Measurements from ENCODE around the gene GALNT6.

GRCh38 chr12:51393676-51394545 is 2.7 kb upstream of the GALNT6 start:
- TF ChIP-seq CTCF (IDR thresholded peaks at IDR 0.05 in 2 of 3, conservative IDR thresholded peaks at IDR 0.05 in 1 of 3; ENCODE audit: insufficient read depth in 2 of 3, low read depth in 1 of 3, low read length in 3 of 3) (no peak), SIRT6 (IDR thresholded peaks at IDR 0.05; ENCODE audit: low read depth, low read length) (no peak), E2F1 (CRISPR knock-in tag; IDR thresholded peaks at IDR 0.05) (no peak), RBBP5 (IDR thresholded peaks at IDR 0.05; ENCODE audit: borderline replicate concordance, insufficient read depth, low read length, poor library complexity, severe bottlenecking) (no peak), ELF4 (CRISPR knock-in tag; IDR thresholded peaks at IDR 0.05) (no peak), CREM (IDR thresholded peaks at IDR 0.05; ENCODE audit: low read depth) (no peak), HDAC1 (IDR thresholded peaks at IDR 0.05) (no peak), ZNF766 (CRISPR knock-in tag; conservative IDR thresholded peaks at IDR 0.05) (no peak), POLR2AphosphoS5 (IDR thresholded peaks at IDR 0.05; ENCODE audit: control insufficient read depth, insufficient read depth, low read depth, low read length) (no peak)
- TF ChIP-seq, protein P1, sequence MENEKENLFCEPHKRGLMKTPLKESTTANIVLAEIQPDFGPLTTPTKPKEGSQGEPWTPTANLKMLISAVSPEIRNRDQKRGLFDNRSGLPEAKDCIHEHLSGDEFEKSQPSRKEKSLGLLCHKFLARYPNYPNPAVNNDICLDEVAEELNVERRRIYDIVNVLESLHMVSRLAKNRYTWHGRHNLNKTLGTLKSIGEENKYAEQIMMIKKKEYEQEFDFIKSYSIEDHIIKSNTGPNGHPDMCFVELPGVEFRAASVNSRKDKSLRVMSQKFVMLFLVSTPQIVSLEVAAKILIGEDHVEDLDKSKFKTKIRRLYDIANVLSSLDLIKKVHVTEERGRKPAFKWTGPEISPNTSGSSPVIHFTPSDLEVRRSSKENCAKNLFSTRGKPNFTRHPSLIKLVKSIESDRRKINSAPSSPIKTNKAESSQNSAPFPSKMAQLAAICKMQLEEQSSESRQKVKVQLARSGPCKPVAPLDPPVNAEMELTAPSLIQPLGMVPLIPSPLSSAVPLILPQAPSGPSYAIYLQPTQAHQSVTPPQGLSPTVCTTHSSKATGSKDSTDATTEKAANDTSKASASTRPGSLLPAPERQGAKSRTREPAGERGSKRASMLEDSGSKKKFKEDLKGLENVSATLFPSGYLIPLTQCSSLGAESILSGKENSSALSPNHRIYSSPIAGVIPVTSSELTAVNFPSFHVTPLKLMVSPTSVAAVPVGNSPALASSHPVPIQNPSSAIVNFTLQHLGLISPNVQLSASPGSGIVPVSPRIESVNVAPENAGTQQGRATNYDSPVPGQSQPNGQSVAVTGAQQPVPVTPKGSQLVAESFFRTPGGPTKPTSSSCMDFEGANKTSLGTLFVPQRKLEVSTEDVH (IDR thresholded peaks at IDR 0.05; ENCODE audit: low read depth, partially characterized antibody) = no peak
